GM18951 (cell line): ENCODE data around the gene SYCP2.
"Not testable (repeated sequence)": the region's sequence is repeated elsewhere in the genome, so short reads cannot be mapped to it uniquely, and the experiment has no call there.

Experiments
- POLR2A ChIP-seq: IDR thresholded peaks from 4 replicates; pipeline ENCODE4 v1.6.1; 2011; ENCODE audit warnings: mild to moderate bottlenecking; ENCODE audit not compliant: insufficient read length, insufficient read depth; ENCODE audit errors: extremely low read depth
- in situ Hi-C: fragments of 300-500 bp; cut with MboI; formaldehyde crosslinking; loops from one replicate; pipeline ENCODE4 v1.12.0; 2022; ENCODE audit warnings: low sequenced_read_pairs, mixed read lengths, inconsistent platforms; ENCODE audit not compliant: unreplicated experiment

SYCP2 gene, protein sequence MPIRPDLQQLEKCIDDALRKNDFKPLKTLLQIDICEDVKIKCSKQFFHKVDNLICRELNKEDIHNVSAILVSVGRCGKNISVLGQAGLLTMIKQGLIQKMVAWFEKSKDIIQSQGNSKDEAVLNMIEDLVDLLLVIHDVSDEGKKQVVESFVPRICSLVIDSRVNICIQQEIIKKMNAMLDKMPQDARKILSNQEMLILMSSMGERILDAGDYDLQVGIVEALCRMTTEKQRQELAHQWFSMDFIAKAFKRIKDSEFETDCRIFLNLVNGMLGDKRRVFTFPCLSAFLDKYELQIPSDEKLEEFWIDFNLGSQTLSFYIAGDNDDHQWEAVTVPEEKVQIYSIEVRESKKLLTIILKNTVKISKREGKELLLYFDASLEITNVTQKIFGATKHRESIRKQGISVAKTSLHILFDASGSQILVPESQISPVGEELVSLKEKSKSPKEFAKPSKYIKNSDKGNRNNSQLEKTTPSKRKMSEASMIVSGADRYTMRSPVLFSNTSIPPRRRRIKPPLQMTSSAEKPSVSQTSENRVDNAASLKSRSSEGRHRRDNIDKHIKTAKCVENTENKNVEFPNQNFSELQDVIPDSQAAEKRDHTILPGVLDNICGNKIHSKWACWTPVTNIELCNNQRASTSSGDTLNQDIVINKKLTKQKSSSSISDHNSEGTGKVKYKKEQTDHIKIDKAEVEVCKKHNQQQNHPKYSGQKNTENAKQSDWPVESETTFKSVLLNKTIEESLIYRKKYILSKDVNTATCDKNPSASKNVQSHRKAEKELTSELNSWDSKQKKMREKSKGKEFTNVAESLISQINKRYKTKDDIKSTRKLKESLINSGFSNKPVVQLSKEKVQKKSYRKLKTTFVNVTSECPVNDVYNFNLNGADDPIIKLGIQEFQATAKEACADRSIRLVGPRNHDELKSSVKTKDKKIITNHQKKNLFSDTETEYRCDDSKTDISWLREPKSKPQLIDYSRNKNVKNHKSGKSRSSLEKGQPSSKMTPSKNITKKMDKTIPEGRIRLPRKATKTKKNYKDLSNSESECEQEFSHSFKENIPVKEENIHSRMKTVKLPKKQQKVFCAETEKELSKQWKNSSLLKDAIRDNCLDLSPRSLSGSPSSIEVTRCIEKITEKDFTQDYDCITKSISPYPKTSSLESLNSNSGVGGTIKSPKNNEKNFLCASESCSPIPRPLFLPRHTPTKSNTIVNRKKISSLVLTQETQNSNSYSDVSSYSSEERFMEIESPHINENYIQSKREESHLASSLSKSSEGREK (N-terminal part only)

DNA sequence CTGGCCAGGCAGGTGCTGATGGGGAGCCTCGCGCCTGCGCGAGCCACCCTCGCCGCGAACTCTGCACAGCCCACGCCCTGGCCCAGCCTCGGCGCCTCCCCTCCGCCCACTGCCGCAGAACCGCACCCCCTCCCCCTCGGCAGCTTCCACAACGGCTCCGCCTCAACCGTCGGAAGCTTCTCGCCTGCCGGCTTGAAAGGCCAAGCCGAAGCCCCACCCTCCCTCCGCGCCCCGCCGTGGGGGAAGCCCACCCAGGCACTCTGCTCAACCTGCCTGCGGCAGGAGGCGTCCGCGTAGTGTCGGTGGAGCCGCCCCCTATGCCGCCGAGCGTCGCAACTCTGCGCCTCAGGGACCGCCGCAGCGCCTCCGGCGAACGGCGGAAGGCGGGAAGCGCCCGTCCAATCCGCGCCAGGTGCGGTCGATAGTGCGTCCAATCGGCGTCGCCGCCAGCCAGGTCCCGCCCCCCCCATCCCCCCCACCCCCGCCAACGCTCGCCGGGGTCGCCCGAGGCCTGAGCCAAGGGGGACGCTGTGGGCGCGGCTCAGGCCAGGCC lies at the start of gene SYCP2:
SYCP2 (minus strand) TSS at position 342 of the 553 bp plus-strand sequence. CDS start 11,224 bp downstream, outside the sequence.
- no peak for TF ChIP-seq POLR2A
- in situ Hi-C loops = no loop called here

DNA sequence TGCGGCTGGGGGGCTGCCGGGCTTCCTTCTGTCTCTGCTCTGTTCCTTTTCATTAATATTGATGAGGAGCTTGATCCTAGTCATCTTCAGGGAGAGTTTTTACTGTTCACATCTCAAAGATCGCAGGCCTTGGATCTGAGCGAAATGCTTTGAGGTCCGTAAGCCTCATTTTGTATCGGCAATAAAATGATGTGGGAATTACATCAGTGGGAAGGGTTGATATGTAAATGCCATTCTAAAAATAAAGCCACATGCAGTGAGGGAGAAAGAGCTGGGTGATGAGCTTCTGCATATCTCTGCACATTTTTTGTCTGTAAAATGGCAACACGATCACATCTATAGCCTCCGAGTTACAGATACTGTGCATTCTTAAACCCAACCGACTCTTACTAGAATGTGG lies 49.6 kb upstream of the SYCP2 start:
- no peak for TF ChIP-seq POLR2A

DNA sequence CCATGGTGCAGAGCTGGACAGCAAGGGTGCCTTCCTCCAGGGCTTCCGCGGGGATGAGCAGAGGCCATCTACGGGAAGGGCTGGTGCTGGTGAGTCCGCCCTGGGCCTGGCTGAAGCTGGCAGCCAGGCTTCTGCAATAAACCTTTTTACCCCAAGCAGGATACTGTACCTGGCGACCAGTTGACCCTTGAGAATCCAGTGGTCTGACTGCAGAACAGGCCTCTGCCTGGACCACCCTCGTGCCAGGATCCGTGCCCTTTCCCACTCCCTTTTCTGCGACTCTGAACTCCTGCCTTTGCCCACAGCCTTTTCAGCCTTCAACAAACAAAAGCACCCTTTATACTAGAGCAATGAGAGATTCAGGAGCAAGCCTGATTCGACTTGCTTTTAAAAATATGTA lies 43.6 kb upstream of the SYCP2 start:
- in situ Hi-C loops = no loop called here
- TF ChIP-seq POLR2A = no peak

More for the DNA sequence above, 49.6 kb upstream of the SYCP2 start:
- in situ Hi-C loops = no loop called here

DNA sequence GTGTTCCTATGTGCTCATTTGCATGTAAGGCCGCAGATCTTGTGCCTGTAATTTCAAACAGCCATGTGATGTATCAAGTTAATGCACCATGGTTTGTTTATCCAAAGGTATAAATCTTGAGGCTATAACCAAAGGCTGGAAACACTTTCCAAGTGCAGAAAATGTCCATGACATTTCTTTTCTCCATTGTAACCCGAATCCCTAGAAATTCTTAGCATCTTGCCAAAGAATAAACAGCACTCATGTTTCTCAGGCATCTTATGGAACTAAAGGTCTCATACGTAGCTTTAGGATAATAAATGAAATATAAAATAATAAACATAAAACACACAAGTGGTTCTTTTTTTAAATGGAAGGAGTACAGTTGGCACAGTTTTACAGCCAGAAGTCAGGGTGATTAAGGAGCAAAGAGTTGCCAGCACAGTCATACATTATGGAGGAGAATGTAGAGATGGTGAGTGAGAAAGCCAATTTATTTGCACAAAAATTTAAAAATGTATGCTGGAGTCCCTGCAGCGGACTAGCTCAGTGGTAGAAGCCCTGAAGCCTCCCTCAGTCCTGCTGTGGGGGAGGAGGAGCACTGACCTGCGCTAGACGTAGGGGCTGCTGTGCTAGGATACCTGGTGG lies 42.8 kb upstream of the SYCP2 start:
- in situ Hi-C loops = no loop called here
- no peak for TF ChIP-seq POLR2A

DNA sequence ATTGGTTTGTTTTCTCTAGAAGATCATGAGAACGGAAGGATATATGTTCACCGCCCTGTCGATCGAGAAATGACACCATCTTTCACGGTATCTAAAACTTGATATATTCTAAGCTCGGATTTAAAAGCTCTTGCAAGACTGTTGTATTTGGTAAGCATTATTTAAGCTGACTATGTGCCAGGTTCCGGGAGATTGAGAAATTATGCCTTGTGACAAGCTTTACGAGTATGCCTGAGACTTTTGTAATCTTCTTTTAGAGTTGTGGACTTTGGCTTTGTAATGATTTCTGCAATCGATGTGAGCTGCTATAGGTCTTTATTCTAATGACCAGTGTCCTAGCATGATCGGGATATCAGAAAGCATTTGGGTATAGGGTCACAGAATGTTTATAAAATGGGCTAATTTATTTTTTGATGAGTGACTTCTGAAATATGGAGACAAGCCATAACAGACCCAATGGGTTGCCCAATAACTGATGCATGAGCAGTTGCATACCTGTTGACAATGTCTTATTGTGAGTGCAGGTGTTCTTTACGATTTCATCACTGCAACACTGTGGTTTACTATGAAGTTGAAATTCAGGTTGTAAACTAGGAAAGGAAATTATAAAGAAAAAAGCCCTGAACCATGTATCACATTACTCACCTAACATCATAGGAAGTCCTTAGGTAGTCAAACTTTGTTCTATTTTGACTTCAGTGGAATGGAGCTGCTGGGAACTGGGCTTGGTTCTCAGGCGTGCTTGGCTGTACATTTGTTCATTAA lies 38.8 kb upstream of the SYCP2 start:
- in situ Hi-C loops = no loop called here
- TF ChIP-seq POLR2A = no peak

DNA sequence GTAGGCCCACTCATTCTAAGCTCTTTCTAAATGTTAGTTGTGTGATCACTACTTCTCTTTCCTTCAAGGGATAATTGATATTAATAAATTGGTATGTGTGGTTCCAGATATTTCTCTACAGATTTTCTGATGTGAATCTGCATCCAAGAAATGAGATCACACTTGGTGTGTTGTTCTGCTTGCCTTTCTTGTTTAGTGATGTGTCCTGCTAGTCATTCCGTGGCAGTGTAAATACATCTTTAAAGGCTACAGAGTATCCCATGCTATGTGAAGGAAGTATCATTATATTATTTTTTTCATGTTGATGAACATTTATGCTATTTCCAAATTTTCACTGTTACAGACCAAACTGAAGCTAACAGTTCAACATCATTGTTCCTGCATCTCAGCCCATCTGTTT lies 38.0 kb upstream of the SYCP2 start:
- in situ Hi-C loops = no loop called here
- no peak for TF ChIP-seq POLR2A

DNA sequence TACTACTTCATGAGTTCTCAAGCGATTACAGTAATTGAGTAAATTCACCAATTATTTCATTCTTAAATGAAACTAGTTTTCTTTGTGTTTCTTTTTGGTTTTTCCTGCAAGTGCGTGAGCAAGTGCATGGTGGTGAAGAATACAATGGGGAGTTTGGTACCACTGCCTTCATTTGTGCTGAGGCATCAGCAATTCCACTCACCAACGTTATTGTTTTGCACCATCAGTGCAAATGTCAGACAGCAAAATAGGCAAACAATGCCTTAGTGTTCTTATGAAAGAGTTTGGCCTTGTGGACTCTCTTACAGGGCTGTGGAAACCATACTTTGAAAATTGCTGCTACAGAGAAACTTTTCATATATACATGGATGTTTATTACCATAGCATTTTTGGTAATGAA lies 33.0 kb upstream of the SYCP2 start:
- no peak for TF ChIP-seq POLR2A
- in situ Hi-C loops = no loop called here

DNA sequence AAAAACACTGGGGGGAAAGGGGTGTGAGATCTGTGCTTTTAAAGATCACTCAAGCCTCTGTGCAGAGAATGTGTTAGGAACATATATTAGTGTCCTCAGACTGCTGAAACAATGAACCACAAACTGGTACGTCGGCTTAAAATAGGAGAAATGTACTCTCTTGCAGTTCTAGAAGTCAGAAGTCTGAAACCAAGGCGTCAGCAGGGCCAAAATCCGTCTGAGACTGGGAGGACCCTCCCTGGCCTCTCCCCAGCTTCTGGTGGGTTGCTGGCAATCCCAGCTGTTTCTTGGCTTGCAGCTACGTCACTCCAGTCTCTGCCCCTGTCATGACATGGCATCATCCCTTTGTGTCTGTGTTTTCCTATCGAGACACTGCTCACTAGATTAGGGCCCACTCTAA lies 28.7 kb upstream of the SYCP2 start:
- no peak for TF ChIP-seq POLR2A
- in situ Hi-C loops = no loop called here

DNA sequence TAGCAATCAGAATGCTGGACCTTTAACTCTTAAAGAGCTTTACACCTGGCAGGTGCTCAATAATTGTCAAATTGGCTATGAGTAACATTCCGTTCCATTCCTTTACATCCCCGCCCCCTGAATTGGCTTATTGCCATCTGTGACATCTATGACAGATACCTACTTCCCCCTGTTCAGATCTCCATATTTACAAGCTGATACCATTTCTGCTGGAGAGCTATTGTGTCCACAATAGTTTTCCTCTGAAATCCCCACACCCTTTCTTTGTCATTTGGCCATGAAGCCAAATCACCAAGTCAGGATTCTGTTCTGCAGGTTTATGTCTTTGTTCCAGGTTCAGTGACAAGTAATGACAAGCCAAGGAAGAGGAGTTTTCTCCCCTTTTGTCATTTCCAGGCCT lies 28.0 kb upstream of the SYCP2 start:
- no peak for TF ChIP-seq POLR2A
- in situ Hi-C loops = no loop called here

DNA sequence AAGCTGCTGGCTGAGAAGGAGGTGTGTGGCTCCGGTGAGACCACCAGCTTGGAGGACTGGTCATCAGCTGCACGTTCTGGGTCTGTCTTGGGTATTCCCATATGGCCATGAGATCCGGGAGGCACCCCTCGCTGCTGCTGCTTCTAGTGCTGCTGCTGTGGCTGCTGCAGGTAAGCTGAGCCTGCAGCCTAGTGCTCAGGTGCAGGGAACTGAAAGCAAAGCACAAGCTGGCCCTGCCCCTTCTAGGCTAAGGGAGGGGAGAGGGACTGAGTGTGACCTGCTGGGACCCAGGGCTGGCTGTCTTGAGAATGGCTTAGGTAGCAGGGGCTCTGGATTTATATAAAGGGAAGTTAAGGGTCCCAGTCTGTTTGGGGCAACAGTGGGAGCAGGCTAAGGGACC lies 25.2 kb upstream of the SYCP2 start:
- in situ Hi-C loops = no loop called here
- no peak for TF ChIP-seq POLR2A

DNA sequence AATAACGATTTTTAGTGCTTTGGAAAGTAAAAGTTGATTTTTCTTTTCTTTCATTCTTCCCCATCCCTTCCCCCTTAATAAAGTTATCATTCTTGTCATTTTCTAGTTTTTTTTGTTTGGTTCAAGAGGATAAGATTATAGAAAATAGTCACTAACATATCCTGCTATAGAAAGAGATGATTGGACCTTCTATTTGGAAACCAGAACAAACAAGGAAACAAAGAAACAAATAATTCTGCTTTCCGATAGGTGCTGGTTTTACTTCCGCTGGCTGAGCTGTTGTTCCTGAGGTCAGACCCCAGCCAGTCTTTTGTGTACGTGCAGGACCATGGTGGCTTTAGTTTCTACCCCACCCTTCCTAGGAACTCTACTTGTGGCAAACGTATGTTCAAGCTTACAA lies 24.7 kb upstream of the SYCP2 start, which contains the start of gene CDH26:
CDH26 (plus strand) TSS at position 301 of the 400 bp plus-strand sequence. CDS start 304 bp downstream, outside the sequence.
- in situ Hi-C loops = no loop called here
- no peak for TF ChIP-seq POLR2A

DNA sequence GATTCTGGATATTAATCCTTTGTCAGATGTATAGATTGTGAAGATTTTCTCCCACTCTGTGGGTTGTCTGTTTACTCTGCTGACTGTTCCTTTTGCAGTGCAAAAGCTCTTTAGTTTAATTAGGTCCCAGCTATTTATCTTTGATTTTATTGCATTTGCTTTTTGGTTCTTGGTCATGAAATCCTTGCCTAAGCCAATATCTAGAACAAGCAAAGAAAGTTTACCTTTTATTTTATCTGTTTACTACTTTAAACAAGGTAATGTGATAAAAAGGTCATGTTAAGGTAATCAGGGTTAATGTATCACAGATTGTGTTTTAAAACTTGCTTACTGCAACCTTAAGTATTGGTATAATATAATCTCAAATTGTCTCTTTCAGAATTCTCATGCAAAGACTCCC lies 24.1 kb upstream of the SYCP2 start:
- in situ Hi-C loops = not testable (repeated sequence)
